ENCODE data around the gene CCDC88B. TPM values are rescaled to one million over a fixed set of nuclear protein-coding genes. Genes with fewer than 3 reads are reported as not detected.
"Not testable (repeated sequence)": the region's sequence is repeated elsewhere in the genome, so short reads cannot be mapped to it uniquely, and the experiment has no call there.

Gene CCDC88B
- total RNA-seq, 2 donors from 2014 or later = 8.8 to 16.2 TPM

DNA sequence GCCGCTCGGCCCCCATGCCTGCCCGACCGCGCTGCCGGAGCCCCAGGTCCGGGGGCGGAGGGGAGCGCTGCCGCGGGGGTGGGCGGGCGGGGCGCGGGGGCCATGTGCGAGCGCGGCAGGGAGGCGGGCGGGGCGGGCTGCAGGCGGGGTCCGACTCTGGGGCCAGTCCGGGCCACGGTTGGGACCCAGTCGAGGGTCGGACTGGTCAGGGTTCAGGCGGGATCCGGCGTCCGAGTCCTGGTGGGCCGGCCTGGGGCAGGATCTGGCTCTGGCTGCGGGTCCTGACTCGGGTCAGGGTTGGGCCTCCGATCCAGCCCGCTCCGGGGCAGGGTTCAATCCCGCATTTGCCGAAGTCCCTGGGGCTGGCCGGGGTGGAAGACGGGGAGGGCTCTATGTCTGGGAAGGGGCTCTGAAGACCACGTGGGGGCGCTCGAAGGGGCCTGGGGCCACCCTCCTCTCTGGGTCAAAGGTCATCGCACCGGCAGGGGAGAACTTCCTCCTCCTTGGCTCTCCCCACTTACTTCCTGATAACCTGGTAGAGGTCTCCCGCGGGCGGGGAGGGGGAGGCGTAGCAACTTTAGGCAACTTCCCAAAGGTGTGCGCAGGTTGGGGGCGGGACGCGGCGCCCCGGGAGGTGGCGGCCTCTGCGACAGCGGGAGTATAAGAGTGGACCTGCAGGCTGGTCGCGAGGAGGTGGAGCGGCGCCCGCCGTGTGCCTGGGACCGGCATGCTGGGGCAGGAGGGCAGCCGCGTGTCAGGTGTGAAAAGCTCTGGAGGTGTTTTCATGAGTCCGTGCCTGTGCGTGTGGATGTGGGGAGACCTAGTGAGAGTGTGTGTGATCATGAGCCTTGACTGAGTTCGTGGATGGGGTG lies 34.1 kb upstream of the CCDC88B start:
- Histone ChIP-seq H3K27ac (peak overlapping the region; percentile 86 to 97 (median 94)), H3K27me3 (no peaks in the 10 kb centered on the region), H3K4me3 (peak overlapping the region; percentile 40 to 58), H3K4me1 (peaks cover 28% of the 10 kb centered on the region), H3K9me3 (no peaks in the 10 kb centered on the region), H3K36me3 (replicated peaks in 1 of 2; ENCODE audit: insufficient read depth in 1 of 2, low read depth in 2 of 2) (no peaks in the 10 kb centered on the region)
- ATAC-seq (peak; percentile 36), DNase-seq (peak; percentile 83 to 87 (median 84))
- WGBS, 2 donors = 0% methylated on average over 26 to 54 of the region's 71 CpGs
- intact Hi-C loops (cut with DNase I) = no loop called here
- peak; percentile 75 to 93 (median 92) for TF ChIP-seq POLR2A (IDR thresholded peaks at IDR 0.05)
- TF ChIP-seq, protein P1, sequence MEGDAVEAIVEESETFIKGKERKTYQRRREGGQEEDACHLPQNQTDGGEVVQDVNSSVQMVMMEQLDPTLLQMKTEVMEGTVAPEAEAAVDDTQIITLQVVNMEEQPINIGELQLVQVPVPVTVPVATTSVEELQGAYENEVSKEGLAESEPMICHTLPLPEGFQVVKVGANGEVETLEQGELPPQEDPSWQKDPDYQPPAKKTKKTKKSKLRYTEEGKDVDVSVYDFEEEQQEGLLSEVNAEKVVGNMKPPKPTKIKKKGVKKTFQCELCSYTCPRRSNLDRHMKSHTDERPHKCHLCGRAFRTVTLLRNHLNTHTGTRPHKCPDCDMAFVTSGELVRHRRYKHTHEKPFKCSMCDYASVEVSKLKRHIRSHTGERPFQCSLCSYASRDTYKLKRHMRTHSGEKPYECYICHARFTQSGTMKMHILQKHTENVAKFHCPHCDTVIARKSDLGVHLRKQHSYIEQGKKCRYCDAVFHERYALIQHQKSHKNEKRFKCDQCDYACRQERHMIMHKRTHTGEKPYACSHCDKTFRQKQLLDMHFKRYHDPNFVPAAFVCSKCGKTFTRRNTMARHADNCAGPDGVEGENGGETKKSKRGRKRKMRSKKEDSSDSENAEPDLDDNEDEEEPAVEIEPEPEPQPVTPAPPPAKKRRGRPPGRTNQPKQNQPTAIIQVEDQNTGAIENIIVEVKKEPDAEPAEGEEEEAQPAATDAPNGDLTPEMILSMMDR (IDR thresholded peaks at IDR 0.05) = peak in 4 of 7 experiments; percentile 26 to 32 (median 29)

DNA sequence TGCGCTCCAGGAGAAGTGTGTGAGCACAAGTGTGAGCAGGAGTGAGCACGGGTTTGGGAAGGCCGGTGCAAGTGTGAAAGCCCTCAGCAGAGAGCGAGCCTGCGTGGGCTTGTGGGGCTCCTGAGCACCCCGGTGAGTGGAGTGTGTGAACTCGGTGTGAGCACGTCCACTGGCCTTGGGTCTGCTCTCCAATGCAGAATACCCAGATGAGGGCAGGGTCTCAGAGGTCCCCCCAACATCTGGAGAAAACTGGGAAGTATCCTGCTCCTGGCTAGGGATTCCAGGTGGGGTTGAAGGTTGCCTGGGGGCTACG lies 33.5 kb upstream of the CCDC88B start:
- WGBS, 2 donors = 8 to 31% methylated on average over 5 to 9 of the region's 9 CpGs
- TF ChIP-seq POLR2A (IDR thresholded peaks at IDR 0.05) = peak in 1 of 3 donors; percentile 1
- TF ChIP-seq, protein P1 (IDR thresholded peaks at IDR 0.05) = no peak

DNA sequence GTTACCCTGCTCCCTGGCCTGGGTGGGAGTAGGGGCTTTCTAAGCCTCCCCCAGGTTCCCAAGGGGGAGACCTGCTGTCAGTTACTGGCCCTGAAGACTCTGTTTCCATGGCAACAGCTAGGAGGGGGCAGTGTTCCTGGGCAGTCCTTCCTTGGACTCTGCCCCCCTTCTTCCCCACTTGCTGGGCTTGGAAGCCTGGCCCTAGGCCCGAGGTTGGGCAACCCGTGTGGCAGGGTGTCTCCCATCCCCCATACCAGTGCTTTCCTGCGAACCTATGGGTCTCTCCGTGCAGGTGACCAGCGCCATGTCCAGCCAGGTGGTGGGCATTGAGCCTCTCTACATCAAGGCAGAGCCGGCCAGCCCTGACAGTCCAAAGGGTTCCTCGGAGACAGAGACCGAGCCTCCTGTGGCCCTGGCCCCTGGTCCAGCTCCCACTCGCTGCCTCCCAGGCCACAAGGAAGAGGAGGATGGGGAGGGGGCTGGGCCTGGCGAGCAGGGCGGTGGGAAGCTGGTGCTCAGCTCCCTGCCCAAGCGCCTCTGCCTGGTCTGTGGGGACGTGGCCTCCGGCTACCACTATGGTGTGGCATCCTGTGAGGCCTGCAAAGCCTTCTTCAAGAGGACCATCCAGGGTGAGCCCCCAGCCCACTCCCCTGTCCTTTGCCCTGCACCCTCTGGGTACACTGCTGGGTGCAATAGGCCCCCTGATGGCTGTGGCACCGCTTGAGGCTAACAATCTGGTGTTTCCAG lies 33.0 kb upstream of the CCDC88B start:
- Histone ChIP-seq H3K4me1 (peaks cover 28% of the 10 kb centered on the region), H3K4me3 (peak overlapping the region; percentile 40 to 58), H3K9me3 (no peaks in the 10 kb centered on the region), H3K27me3 (no peaks in the 10 kb centered on the region), H3K36me3 (replicated peaks in 1 of 2; ENCODE audit: insufficient read depth in 1 of 2, low read depth in 2 of 2) (no peaks in the 10 kb centered on the region), H3K27ac (peak overlapping the region; percentile 86 to 97 (median 94))
- DNase-seq = peak; percentile 58 to 78 (median 73)
- intact Hi-C loops (cut with DNase I) = no loop called here
- WGBS, 2 donors = 22 to 57% methylated on average over 4 to 14 of the region's 15 CpGs
- TF ChIP-seq, protein P1 (IDR thresholded peaks at IDR 0.05) = no peak
- no peak for TF ChIP-seq POLR2A (IDR thresholded peaks at IDR 0.05)
- ATAC-seq = no peak

More for the DNA sequence above, 33.5 kb upstream of the CCDC88B start:
- Histone ChIP-seq H3K4me1 (peaks cover 28% of the 10 kb centered on the region), H3K27me3 (no peaks in the 10 kb centered on the region), H3K4me3 (peak overlapping the region; percentile 40 to 58), H3K36me3 (replicated peaks in 1 of 2; ENCODE audit: insufficient read depth in 1 of 2, low read depth in 2 of 2) (no peaks in the 10 kb centered on the region), H3K27ac (peak overlapping the region; percentile 86 to 97 (median 94)), H3K9me3 (no peaks in the 10 kb centered on the region)
- DNase-seq (no peak), ATAC-seq (no peak)
- intact Hi-C loops (cut with DNase I) = no loop called here

DNA sequence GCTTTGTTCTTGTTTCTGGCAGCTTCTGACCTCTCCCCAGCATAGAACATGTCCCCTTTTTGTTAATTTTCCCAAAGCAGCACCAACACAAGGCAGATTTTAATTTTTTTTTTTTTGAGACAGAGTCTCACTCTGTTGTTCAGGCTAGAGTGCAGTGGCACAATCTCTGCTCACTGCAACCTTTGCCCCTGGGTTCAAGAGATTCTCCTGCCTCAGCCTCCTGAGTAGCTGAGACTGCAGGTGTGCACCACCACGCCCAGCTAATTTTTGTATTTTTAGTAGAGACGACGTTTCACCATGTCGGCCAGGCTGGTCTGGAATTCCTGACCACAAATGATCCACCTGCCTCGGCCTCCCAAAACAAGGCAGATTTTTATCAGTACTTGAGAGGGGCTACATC lies 32.2 kb upstream of the CCDC88B start:
- H3K27me3 ChIP-seq; H3K36me3 ChIP-seq (replicated peaks in 1 of 2; ENCODE audit: insufficient read depth in 1 of 2, low read depth in 2 of 2); H3K4me3 ChIP-seq; intact Hi-C loops (cut with DNase I); ATAC-seq; H3K9me3 ChIP-seq; DNase-seq; H3K27ac ChIP-seq: not testable (repeated sequence)
- WGBS, 2 donors = 86 to 95% methylated on average over 5 of the region's 5 CpGs
- peaks cover 28% of the 10 kb centered on the region for H3K4me1 ChIP-seq

DNA sequence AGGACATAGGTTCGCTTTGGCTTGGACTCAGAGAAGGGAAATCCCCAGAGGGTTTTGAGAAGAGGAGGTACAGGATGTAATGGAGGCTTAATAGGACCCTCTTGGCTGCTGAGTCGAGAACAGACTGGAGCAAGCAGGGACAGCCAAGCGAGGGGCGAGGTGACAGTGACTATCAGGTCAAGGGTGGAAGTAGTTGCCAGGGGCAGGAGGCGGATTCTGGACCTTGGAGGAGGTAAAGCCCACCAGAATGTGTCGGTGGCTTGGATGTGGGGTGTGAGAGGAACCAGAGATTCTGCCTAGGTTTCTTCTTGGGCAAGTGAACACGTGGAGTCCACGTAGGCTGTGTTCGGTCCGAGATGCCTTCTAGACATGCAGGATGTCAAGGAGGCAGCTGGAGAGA lies 27.1 kb upstream of the CCDC88B start:
- intact Hi-C loops (cut with DNase I) = no loop called here
- Histone ChIP-seq H3K27ac (peak overlapping the region in 1 of 4 donors; percentile 10), H3K4me3 (no peak overlapping the region), H3K9me3 (no peaks in the 10 kb centered on the region), H3K27me3 (no peaks in the 10 kb centered on the region), H3K36me3 (replicated peaks in 1 of 2; ENCODE audit: insufficient read depth in 1 of 2, low read depth in 2 of 2) (peaks cover 0 to 3% of the 10 kb centered on the region in 2 donors), H3K4me1 (peaks cover 12% of the 10 kb centered on the region)
- ATAC-seq (no peak), DNase-seq (no peak)
- WGBS, 2 donors = 91 to 92% methylated on average over 10 of the region's 10 CpGs
- TF ChIP-seq POLR2A (IDR thresholded peaks at IDR 0.05) = no peak
- TF ChIP-seq, protein P1 (IDR thresholded peaks at IDR 0.05) = no peak

All from body of pancreas (tissue), 4 donors.